Keratinocyte (primary cell): Measurements from ENCODE around the gene ATF6. TPM values are rescaled to one million over a fixed set of nuclear protein-coding genes. Genes with fewer than 3 reads are reported as not detected.

ENCODE experiments used
- DNase-seq: peaks from one replicate; pipeline ENCODE4 v3.0.0-alpha.2; 2011; ENCODE audit warnings: low read depth, missing footprints, low spot score
- FAIRE-seq: peaks from 2 replicates; lab custom pipeline; 2011; peaks lifted over from hg19 to GRCh38; lab: Jason Lieb, UNC
- H2AFZ ChIP-seq: 2 replicates; pipeline ENCODE4 v1.6.0; 2012; ENCODE audit warnings: low read length, control low read depth, inconsistent platforms; ENCODE audit not compliant: control insufficient read depth
- H3K27ac ChIP-seq: 2 replicates; pipeline ENCODE4 v1.5.1; 2011; ENCODE audit warnings: low read length; ENCODE audit not compliant: control insufficient read depth, insufficient read depth
- H3K27me3 ChIP-seq: 3 replicates; pipeline ENCODE4 v1.6.0; 2011; ENCODE audit warnings: low read length; ENCODE audit not compliant: control insufficient read depth, insufficient read depth; ENCODE audit errors: extremely low read depth
- H3K36me3 ChIP-seq, 2 experiments: 2 replicates in 1 of 2; 3 replicates in 1 of 2; pipeline ENCODE4 v1.5.1; 2011; ENCODE audit warnings: low read length in 2 of 2, mild to moderate bottlenecking in 1 of 2; ENCODE audit not compliant: control insufficient read depth in 2 of 2, insufficient read depth in 2 of 2; ENCODE audit errors: extremely low read depth in 1 of 2
- H3K4me1 ChIP-seq: 3 replicates; pipeline ENCODE4 v1.5.1; 2011; ENCODE audit warnings: low read length; ENCODE audit not compliant: control insufficient read depth, insufficient read depth; ENCODE audit errors: extremely low read depth
- H3K4me2 ChIP-seq: 3 replicates; pipeline ENCODE4 v1.6.0; 2011; ENCODE audit warnings: low read depth, low read length; ENCODE audit not compliant: control insufficient read depth, insufficient read depth; ENCODE audit errors: extremely low read depth
- H3K4me3 ChIP-seq, 3 experiments: fragments of 200-600 bp in 1 of 3; sonication (generic) in 1 of 3; 2 replicates in 2 of 3; 3 replicates in 1 of 3; pipeline ENCODE4 v1.5.1; 2011 to 2016; ENCODE audit warnings: low read length in 3 of 3, mild to moderate bottlenecking in 3 of 3, control low read depth in 2 of 3, inconsistent platforms in 1 of 3, low read depth in 1 of 3, mixed read lengths in 1 of 3, mixed run types in 1 of 3, moderate library complexity in 1 of 3; ENCODE audit not compliant: control insufficient read depth in 2 of 3, insufficient read depth in 2 of 3; ENCODE audit errors: extremely low read depth in 1 of 3
- H3K79me2 ChIP-seq: 2 replicates; pipeline ENCODE4 v1.6.0; 2012; ENCODE audit warnings: low read length; ENCODE audit not compliant: control insufficient read depth, insufficient read depth
- H3K9ac ChIP-seq: 3 replicates; pipeline ENCODE4 v1.6.0; 2011; ENCODE audit warnings: low read length; ENCODE audit not compliant: control insufficient read depth, insufficient read depth; ENCODE audit errors: extremely low read depth
- H3K9me1 ChIP-seq: 3 replicates; pipeline ENCODE4 v1.6.0; 2011; ENCODE audit warnings: low read length; ENCODE audit not compliant: control insufficient read depth, insufficient read depth; ENCODE audit errors: extremely low read depth
- H3K9me3 ChIP-seq: 2 replicates; pipeline ENCODE4 v1.5.1; 2012; ENCODE audit warnings: low read depth, low read length; ENCODE audit not compliant: control insufficient read depth
- H4K20me1 ChIP-seq: 3 replicates; pipeline ENCODE4 v1.6.0; 2011; ENCODE audit warnings: low read length; ENCODE audit not compliant: control insufficient read depth, insufficient read depth; ENCODE audit errors: extremely low read depth
- CTCF ChIP-seq, 3 experiments: IDR thresholded peaks in 1 of 3; conservative IDR thresholded peaks in 1 of 3; optimal IDR thresholded peaks in 1 of 3; 2 replicates in 2 of 3; 3 replicates in 1 of 3; pipeline versions ENCODE3 to v1.5.1; 2011; ENCODE audit warnings: low read length in 3 of 3, mild to moderate bottlenecking in 3 of 3, moderate library complexity in 2 of 3, control low read depth in 1 of 3, inconsistent platforms in 1 of 3; ENCODE audit not compliant: insufficient read depth in 2 of 3; ENCODE audit errors: extremely low read depth in 1 of 3
- EZH2 ChIP-seq: IDR thresholded peaks from one replicate; pipeline ENCODE4 v1.6.1; 2012; ENCODE audit warnings: inconsistent platforms, mild to moderate bottlenecking, low read length, moderate library complexity
- dilution Hi-C: fragments of 300-500 bp; cut with MboI; formaldehyde crosslinking; loops from one replicate; pipeline ENCODE4 v1.7.0; 2020; ENCODE audit warnings: low sequenced_read_pairs; ENCODE audit not compliant: extremely low pct_ligation_motif_present
- polyA plus RNA-seq, 5 experiments: library from polyadenylated mRNA; depleted of rRNA in 3 of 5; stranded (reverse) in 3 of 5; stranded (forward) in 1 of 5; unstranded in 1 of 5; fragments of >200 nt; gene quantifications; 1 replicate in 1 of 5; 2 replicates in 3 of 5; 3 replicates in 1 of 5; pipeline versions ENCODE4 v1.2.1 to v1.2.3, GENCODE V29; 2011 to 2012; ENCODE audit warnings: missing spikeins in 2 of 5, low read depth in 1 of 5, low replicate concordance in 1 of 5

ATF6 gene
- polyA plus RNA-seq, 1 donor (not counting 4 experiments of a cell fraction or from before 2014, with no cell fraction given), result 19.7 TPM

GRCh38 chr1:161720956-161721737 lies 45.0 kb upstream of the ATF6 start, which contains the start of gene FCRLB:
FCRLB (plus strand) TSS chr1:161721544; CDS start chr1:161722673, 1,129 bp downstream.
- no peak within 1 kb of the TSS for H3K4me3 ChIP-seq
- H3K36me3 ChIP-seq, result no peaks in the 10 kb centered on the region
- H3K27ac ChIP-seq, result no peak within 1 kb of the TSS
- H3K79me2 ChIP-seq, result no peaks in the 10 kb centered on the region
- peaks cover 20% of the 10 kb centered on the region for H3K4me1 ChIP-seq
- H3K4me2 ChIP-seq, result no peak within 1 kb of the TSS
- no peaks in the 10 kb centered on the region for H3K9me1 ChIP-seq
- no peaks in the 10 kb centered on the region for H3K27me3 ChIP-seq
- no peak within 1 kb of the TSS for H3K9ac ChIP-seq
- dilution Hi-C loops, result no loop called here
- TF ChIP-seq EZH2 (no peak), CTCF (optimal IDR thresholded peaks at IDR 0.05 in 1 of 3, IDR thresholded peaks at IDR 0.05 in 1 of 3, conservative IDR thresholded peaks at IDR 0.05 in 1 of 3; ENCODE audit: extremely low read depth in 1 of 3, insufficient read depth in 2 of 3, low read length in 3 of 3) (no peak)
- no peaks in the 10 kb centered on the region for H4K20me1 ChIP-seq
- H3K9me3 ChIP-seq, result no peaks in the 10 kb centered on the region
- FAIRE-seq, result no peak
- H2AFZ ChIP-seq, result no peak within 1 kb of the TSS
- DNase-seq, result no peak

GRCh38 chr1:161721738-161722343 lies 44.3 kb upstream of the ATF6 start:
- no peak overlapping the region for H3K4me3 ChIP-seq
- no peaks in the 10 kb centered on the region for H3K36me3 ChIP-seq
- H3K9me1 ChIP-seq, result no peaks in the 10 kb centered on the region
- no peak overlapping the region for H2AFZ ChIP-seq
- FAIRE-seq (no peak), DNase-seq (no peak)
- no peak overlapping the region for H3K9ac ChIP-seq
- no peaks in the 10 kb centered on the region for H3K79me2 ChIP-seq
- no peaks in the 10 kb centered on the region for H3K9me3 ChIP-seq
- H3K4me2 ChIP-seq, result no peak overlapping the region
- H4K20me1 ChIP-seq, result no peaks in the 10 kb centered on the region
- H3K27ac ChIP-seq, result no peak overlapping the region
- dilution Hi-C loops, result no loop called here
- TF ChIP-seq CTCF (optimal IDR thresholded peaks at IDR 0.05 in 1 of 3, IDR thresholded peaks at IDR 0.05 in 1 of 3, conservative IDR thresholded peaks at IDR 0.05 in 1 of 3; ENCODE audit: extremely low read depth in 1 of 3, insufficient read depth in 2 of 3, low read length in 3 of 3), result no peak
- TF ChIP-seq EZH2, result no peak
- no peaks in the 10 kb centered on the region for H3K27me3 ChIP-seq
- peaks cover 21% of the 10 kb centered on the region for H3K4me1 ChIP-seq
